Activated CD8-positive, alpha-beta T cell treated with anti-CD3 and anti-CD28 coated beads for 36 hours (primary cell): ENCODE measurements around the gene TNFAIP3. TPM values are rescaled to one million over a fixed set of nuclear protein-coding genes. Genes with fewer than 3 reads are reported as not detected.

ENCODE experiments used
- ATAC-seq: fragments of 200-7000 bp; cut with Tn5 transposase; one replicate; pipeline ENCODE4 v1.10.0; 2021; ENCODE audit warnings: mild to moderate bottlenecking, moderate library complexity
- CTCF ChIA-PET: fragments of 350-600 bp; sonication (Branson Sonifier 250); formaldehyde crosslinking; loops from one replicate; lab custom pipeline; 2021; ENCODE audit warnings: antibody characterized with exemption; lab: Charles Lee
- POLR2A ChIA-PET: fragments of 350-600 bp; sonication (Branson Sonifier 250); formaldehyde crosslinking; loops from one replicate; lab custom pipeline; 2021; ENCODE audit warnings: antibody characterized with exemption; lab: Charles Lee
- DNase-seq: peaks from one replicate; pipeline ENCODE4 v3.0.0-alpha.2; 2020
- H3K27ac Mint-ChIP-seq: one replicate; pipeline ENCODE4 v1.8.0; 2021; ENCODE audit warnings: mild to moderate bottlenecking, mixed read lengths
- H3K27me3 Mint-ChIP-seq: one replicate; pipeline ENCODE4 v1.8.0; 2021; ENCODE audit warnings: mixed read lengths
- H3K36me3 Mint-ChIP-seq: one replicate; pipeline ENCODE4 v1.8.0; 2021; ENCODE audit warnings: low read depth, mixed read lengths
- H3K4me1 Mint-ChIP-seq: one replicate; pipeline ENCODE4 v1.8.0; 2021; ENCODE audit warnings: low read depth, mixed read lengths
- H3K4me3 Mint-ChIP-seq: one replicate; pipeline ENCODE4 v1.8.0; 2021; ENCODE audit warnings: mild to moderate bottlenecking, moderate library complexity, mixed read lengths
- H3K9me3 Mint-ChIP-seq: one replicate; pipeline ENCODE4 v1.8.0; 2021; ENCODE audit warnings: mixed read lengths
- CTCF ChIP-seq: fragments of 200-600 bp; IDR thresholded peaks from one replicate; pipeline ENCODE4 v1.8.0; 2022; ENCODE audit warnings: antibody characterized with exemption, mild to moderate bottlenecking
- intact Hi-C: fragments of 100-400 bp; cut with micrococcal nuclease; formaldehyde crosslinking; loops from one replicate; pipeline ENCODE4 v1.10.0; 2022
- total RNA-seq, 2 experiments: library from RNA; stranded (reverse); gene quantifications; one replicate each; pipeline ENCODE4 v1.2.3, GENCODE V29; 2021

The TNFAIP3 gene
- total RNA-seq, 2 experiments from 2014 or later, result 399 to 402 TPM

- no peaks in the 10 kb centered on the region for H3K9me3 Mint-ChIP-seq
- DNase-seq, result no peak
- intact Hi-C loops, result loop anchor here (1.0 to 2.0 kb wide), 4 partner anchors 33 to 164 kb away; no protein-coding TSS in a partner anchor
Measured at GRCh38 chr6:137871831-137872454, 4.9 kb downstream of the TNFAIP3 start.

GRCh38 chr6:137872581-137873115, 5.6 kb downstream of the TNFAIP3 start:
- POLR2A ChIA-PET, result interaction anchor here (0.8 to 5.7 kb wide), 14 partner anchors 9 to 173 kb away, joined by 3 to 35 read pairs (median 4); no protein-coding TSS in a partner anchor
- CTCF ChIA-PET, result interaction anchor here (1.0 to 11.1 kb wide), 23 partner anchors 9 to 244 kb away, joined by 3 to 360 read pairs (median 16); no protein-coding TSS in a partner anchor
- Mint-ChIP-seq H3K9me3 (no peaks in the 10 kb centered on the region), H3K4me1 (peaks cover 48% of the 10 kb centered on the region), H3K27me3 (no peaks in the 10 kb centered on the region), H3K27ac (peak overlapping the region; percentile 95), H3K4me3 (peak overlapping the region; percentile 98), H3K36me3 (peaks cover 98% of the 10 kb centered on the region)
- intact Hi-C loops, result loop anchor here (2.0 kb wide), 2 partner anchors 32 to 68 kb away; no protein-coding TSS in a partner anchor
- TF ChIP-seq CTCF, result no peak
- DNase-seq, result no peak
- ATAC-seq, result no peak

More at GRCh38 chr6:137871831-137872454, 4.9 kb downstream of the TNFAIP3 start:
- H3K27ac Mint-ChIP-seq, result peak overlapping the region; percentile 95
- no peak for TF ChIP-seq CTCF
- H3K36me3 Mint-ChIP-seq, result peaks cover 95% of the 10 kb centered on the region
- no peak for ATAC-seq
- POLR2A ChIA-PET, result interaction anchor here (1.0 to 7.0 kb wide), 14 partner anchors 10 to 173 kb away, joined by 3 to 44 read pairs (median 10); no protein-coding TSS in a partner anchor
- CTCF ChIA-PET, result interaction anchor here (1.0 to 11.1 kb wide), 25 partner anchors 10 to 245 kb away, joined by 3 to 360 read pairs (median 22); no protein-coding TSS in a partner anchor
- H3K4me3 Mint-ChIP-seq, result peak overlapping the region; percentile 98
- no peaks in the 10 kb centered on the region for H3K27me3 Mint-ChIP-seq
- peaks cover 41% of the 10 kb centered on the region for H3K4me1 Mint-ChIP-seq

GRCh38 chr6:137873273-137873762, 6.3 kb downstream of the TNFAIP3 start:
- peak; percentile 60 for ATAC-seq
- H3K4me1 Mint-ChIP-seq, result peaks cover 54% of the 10 kb centered on the region
- H3K27ac Mint-ChIP-seq, result peak overlapping the region; percentile 95
- ChIA-PET POLR2A (interaction anchor here (0.8 to 3.8 kb wide), 11 partner anchors 10 to 167 kb away, joined by 3 to 12 read pairs (median 3); no protein-coding TSS in a partner anchor), CTCF (interaction anchor here (1.0 to 11.1 kb wide), 16 partner anchors 9 to 212 kb away, joined by 3 to 360 read pairs (median 7); no protein-coding TSS in a partner anchor)
- TF ChIP-seq CTCF, result no peak
- intact Hi-C loops, result loop anchor here (2.0 kb wide), 2 partner anchors 31 to 67 kb away; no protein-coding TSS in a partner anchor
- H3K4me3 Mint-ChIP-seq, result peak overlapping the region; percentile 98
- DNase-seq, result peak; percentile 94
- no peaks in the 10 kb centered on the region for H3K9me3 Mint-ChIP-seq
- peaks cover 98% of the 10 kb centered on the region for H3K36me3 Mint-ChIP-seq
- no peaks in the 10 kb centered on the region for H3K27me3 Mint-ChIP-seq

GRCh38 chr6:137874204-137875057, 7.4 kb downstream of the TNFAIP3 start:
- H3K27me3 Mint-ChIP-seq, result no peaks in the 10 kb centered on the region
- DNase-seq, result no peak
- POLR2A ChIA-PET, result interaction anchor here (0.6 to 1.4 kb wide), 9 partner anchors 9 to 166 kb away, joined by 3 to 5 read pairs (median 3); no protein-coding TSS in a partner anchor

More at GRCh38 chr6:137874204-137875057, 7.4 kb downstream of the TNFAIP3 start:
- Mint-ChIP-seq H3K9me3 (no peaks in the 10 kb centered on the region), H3K27ac (peak overlapping the region; percentile 95), H3K4me3 (peak overlapping the region; percentile 98), H3K36me3 (peaks cover 98% of the 10 kb centered on the region), H3K4me1 (peaks cover 65% of the 10 kb centered on the region)
- no peak for ATAC-seq
- CTCF ChIA-PET, result interaction anchor here (1.0 to 11.1 kb wide), 14 partner anchors 8 to 177 kb away, joined by 3 to 360 read pairs (median 19); no protein-coding TSS in a partner anchor
- no peak for TF ChIP-seq CTCF
- intact Hi-C loops, result no loop called here
